Panc1 (cell line): ENCODE results near the gene PLXND1. TPM values are rescaled to one million over a fixed set of nuclear protein-coding genes. Genes with fewer than 3 reads are reported as not detected.

Experiments
- ATAC-seq: fragments of 200-7000 bp; cut with Tn5 transposase; 2 replicates; pipeline ENCODE4 v1.9.1; 2020; ENCODE audit warnings: mild to moderate bottlenecking, moderate library complexity
- BruUV-seq: library from RNA; stranded (reverse); fragments of 400-500 nt; replicated peaks from 2 replicates; lab custom pipeline; 2021; lab: Mats Ljungman, UMichigan
- CTCF ChIA-PET: fragments of 300-600 bp; sonication (Branson Sonifier 250); formaldehyde crosslinking; loops from one replicate; lab custom pipeline; 2022; ENCODE audit warnings: antibody characterized with exemption; lab: Charles Lee
- POLR2A ChIA-PET: fragments of 300-600 bp; sonication (Branson Sonifier 250); formaldehyde crosslinking; loops from one replicate; lab custom pipeline; 2022; ENCODE audit warnings: antibody characterized with exemption; lab: Charles Lee
- DNase-seq: peaks from one replicate; pipeline ENCODE4 v3.0.0-alpha.2; 2010; ENCODE audit warnings: low read depth, low spot score
- H3K27ac ChIP-seq: 2 replicates; pipeline ENCODE4 v1.5.1; 2011; ENCODE audit warnings: mild to moderate bottlenecking, low read length, inconsistent platforms
- H3K27me3 ChIP-seq: fragments of 200-500 bp; sonication (Bioruptor generic); 2 replicates; pipeline ENCODE4 v1.6.0; 2014; ENCODE audit warnings: low read length, inconsistent platforms; ENCODE audit not compliant: control insufficient read depth, insufficient read depth
- H3K36me3 ChIP-seq: fragments of 200-500 bp; sonication (Bioruptor generic); 2 replicates; pipeline ENCODE4 v1.5.1; 2014; ENCODE audit warnings: inconsistent platforms, mild to moderate bottlenecking, low read length, moderate library complexity; ENCODE audit not compliant: control insufficient read depth, insufficient read depth
- H3K4me1 ChIP-seq: 2 replicates; pipeline ENCODE4 v1.5.1; 2011; ENCODE audit warnings: inconsistent platforms, mild to moderate bottlenecking, low read length, moderate library complexity; ENCODE audit not compliant: control insufficient read depth, insufficient read depth
- H3K4me3 ChIP-seq, 2 experiments: 2 replicates each; pipeline ENCODE4 v1.5.1; 2011 to 2012; ENCODE audit warnings: low read depth in 2 of 2, low read length in 2 of 2, mild to moderate bottlenecking in 2 of 2, inconsistent platforms in 1 of 2, moderate library complexity in 1 of 2
- H3K9me3 ChIP-seq: fragments of 200-500 bp; sonication (Bioruptor generic); 2 replicates; pipeline ENCODE4 v1.5.1; 2014; ENCODE audit warnings: low read depth, mild to moderate bottlenecking, inconsistent platforms, low read length, moderate library complexity; ENCODE audit not compliant: control insufficient read depth, insufficient read depth
- CTCF ChIP-seq: fragments of 450-650 bp; IDR thresholded peaks from 2 replicates; pipeline ENCODE4 v1.5.1; 2017; ENCODE audit warnings: mild to moderate bottlenecking
- POLR2AphosphoS5 ChIP-seq: IDR thresholded peaks from 2 replicates; pipeline ENCODE4 v1.6.1; 2012; ENCODE audit warnings: mild to moderate bottlenecking, low read depth, low read length, moderate library complexity
- SIN3A ChIP-seq: IDR thresholded peaks from 2 replicates; pipeline ENCODE4 v1.6.1; 2012; ENCODE audit warnings: low read depth, mild to moderate bottlenecking, low read length, moderate library complexity, borderline replicate concordance; ENCODE audit not compliant: insufficient read depth
- TCF7L2 ChIP-seq: IDR thresholded peaks from 2 replicates; pipeline ENCODE4 v1.6.1; 2011; ENCODE audit warnings: mild to moderate bottlenecking, low read depth, low read length, inconsistent platforms
- in situ Hi-C: cut with HindIII; loops from 2 replicates; pipeline ENCODE4 v1.10.0; 2016; ENCODE audit warnings: low sequenced_read_pairs, low pct_unique_long_range_greater_than_20kb
- intact Hi-C: fragments of 100-400 bp; cut with micrococcal nuclease; formaldehyde crosslinking; loops from one replicate; pipeline ENCODE4 v1.10.0; 2022; ENCODE audit not compliant: unreplicated experiment
- total RNA-seq: library from RNA; stranded (reverse); gene quantifications from one replicate; pipeline ENCODE4 v1.2.1, GENCODE V29; 2021; ENCODE audit not compliant: unreplicated experiment
- TF ChIP-seq, protein P1 (sequence below), 2 experiments: IDR thresholded peaks; 2 replicates each; pipeline ENCODE4 v1.6.1; 2011 to 2012; ENCODE audit warnings: low read depth in 2 of 2, control low read depth in 1 of 2, low read length in 1 of 2, mild to moderate bottlenecking in 1 of 2, moderate library complexity in 1 of 2; ENCODE audit not compliant: insufficient read depth in 1 of 2

PLXND1 gene
- total RNA-seq, 1 experiment from 2014 or later, result 248 TPM

GRCh38 chr3:129583289-129583688 lies 23.2 kb downstream of the PLXND1 start:
- ChIA-PET CTCF (no interaction called here), POLR2A (interaction anchor here (0.5 kb wide), 1 partner anchor 43 kb away, joined by 3 read pairs; no protein-coding TSS in a partner anchor)
- Histone ChIP-seq H3K4me1 (peaks cover 21% of the 10 kb centered on the region), H3K27ac (no peak overlapping the region), H3K4me3 (no peak overlapping the region), H3K36me3 (peaks cover 10% of the 10 kb centered on the region), H3K9me3 (no peaks in the 10 kb centered on the region), H3K27me3 (no peaks in the 10 kb centered on the region)
- intact Hi-C loops, result no loop called here
- no peak for ATAC-seq
- BruUV-seq, result no TSS peak
- TF ChIP-seq, protein P1, sequence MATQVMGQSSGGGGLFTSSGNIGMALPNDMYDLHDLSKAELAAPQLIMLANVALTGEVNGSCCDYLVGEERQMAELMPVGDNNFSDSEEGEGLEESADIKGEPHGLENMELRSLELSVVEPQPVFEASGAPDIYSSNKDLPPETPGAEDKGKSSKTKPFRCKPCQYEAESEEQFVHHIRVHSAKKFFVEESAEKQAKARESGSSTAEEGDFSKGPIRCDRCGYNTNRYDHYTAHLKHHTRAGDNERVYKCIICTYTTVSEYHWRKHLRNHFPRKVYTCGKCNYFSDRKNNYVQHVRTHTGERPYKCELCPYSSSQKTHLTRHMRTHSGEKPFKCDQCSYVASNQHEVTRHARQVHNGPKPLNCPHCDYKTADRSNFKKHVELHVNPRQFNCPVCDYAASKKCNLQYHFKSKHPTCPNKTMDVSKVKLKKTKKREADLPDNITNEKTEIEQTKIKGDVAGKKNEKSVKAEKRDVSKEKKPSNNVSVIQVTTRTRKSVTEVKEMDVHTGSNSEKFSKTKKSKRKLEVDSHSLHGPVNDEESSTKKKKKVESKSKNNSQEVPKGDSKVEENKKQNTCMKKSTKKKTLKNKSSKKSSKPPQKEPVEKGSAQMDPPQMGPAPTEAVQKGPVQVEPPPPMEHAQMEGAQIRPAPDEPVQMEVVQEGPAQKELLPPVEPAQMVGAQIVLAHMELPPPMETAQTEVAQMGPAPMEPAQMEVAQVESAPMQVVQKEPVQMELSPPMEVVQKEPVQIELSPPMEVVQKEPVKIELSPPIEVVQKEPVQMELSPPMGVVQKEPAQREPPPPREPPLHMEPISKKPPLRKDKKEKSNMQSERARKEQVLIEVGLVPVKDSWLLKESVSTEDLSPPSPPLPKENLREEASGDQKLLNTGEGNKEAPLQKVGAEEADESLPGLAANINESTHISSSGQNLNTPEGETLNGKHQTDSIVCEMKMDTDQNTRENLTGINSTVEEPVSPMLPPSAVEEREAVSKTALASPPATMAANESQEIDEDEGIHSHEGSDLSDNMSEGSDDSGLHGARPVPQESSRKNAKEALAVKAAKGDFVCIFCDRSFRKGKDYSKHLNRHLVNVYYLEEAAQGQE (IDR thresholded peaks at IDR 0.05; ENCODE audit: insufficient read depth in 1 of 2, low read depth in 2 of 2, low read length in 1 of 2), result no peak
- TF ChIP-seq CTCF (no peak), SIN3A (no peak), POLR2AphosphoS5 (no peak), TCF7L2 (no peak)
- no peak for DNase-seq
- in situ Hi-C loops, result no loop called here

- no peaks in the 10 kb centered on the region for H3K27me3 ChIP-seq
- ATAC-seq (no peak), DNase-seq (no peak)
- peaks cover 19% of the 10 kb centered on the region for H3K4me1 ChIP-seq
- H3K4me3 ChIP-seq, result no peak overlapping the region
- ChIA-PET POLR2A (interaction anchor here (0.5 kb wide), 1 partner anchor 42 kb away, joined by 3 read pairs; no protein-coding TSS in a partner anchor), CTCF (no interaction called here)
- peaks cover 10% of the 10 kb centered on the region for H3K36me3 ChIP-seq
- in situ Hi-C loops (no loop called here), intact Hi-C loops (no loop called here)
- TF ChIP-seq CTCF (no peak), TCF7L2 (no peak), POLR2AphosphoS5 (no peak), SIN3A (no peak)
- TF ChIP-seq, protein P1 (IDR thresholded peaks at IDR 0.05; ENCODE audit: insufficient read depth in 1 of 2, low read depth in 2 of 2, low read length in 1 of 2), result no peak
- H3K27ac ChIP-seq, result no peak overlapping the region
- no TSS peak for BruUV-seq
- no peaks in the 10 kb centered on the region for H3K9me3 ChIP-seq
Observed at GRCh38 chr3:129582799-129583198, 23.7 kb downstream of the PLXND1 start.
